ENCODE results near the gene TFAP2B.
A peak's percentile ranks its signal among the peaks of the same experiment; 100 is the strongest.

The TFAP2B gene

DNA sequence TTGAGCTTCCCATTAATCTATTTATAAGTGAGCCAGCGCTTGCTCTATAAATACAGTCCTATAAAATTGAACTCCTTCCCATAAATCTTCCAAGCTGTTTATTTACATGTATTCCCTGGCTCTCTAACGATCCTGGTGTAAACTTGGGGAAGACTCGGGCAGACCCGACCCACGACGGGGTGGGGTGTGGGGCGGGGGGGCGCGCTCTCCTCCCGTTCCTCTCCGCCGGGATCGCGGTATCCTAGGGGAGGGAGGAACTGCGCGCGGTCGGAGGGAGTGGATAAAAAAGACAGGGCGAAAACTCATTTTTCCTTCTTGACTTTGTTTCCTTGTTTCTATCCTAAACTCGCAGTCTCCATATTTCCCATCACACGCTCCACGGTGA, 31.1 kb downstream of the TFAP2B start:
- TF ChIP-seq, protein P1, sequence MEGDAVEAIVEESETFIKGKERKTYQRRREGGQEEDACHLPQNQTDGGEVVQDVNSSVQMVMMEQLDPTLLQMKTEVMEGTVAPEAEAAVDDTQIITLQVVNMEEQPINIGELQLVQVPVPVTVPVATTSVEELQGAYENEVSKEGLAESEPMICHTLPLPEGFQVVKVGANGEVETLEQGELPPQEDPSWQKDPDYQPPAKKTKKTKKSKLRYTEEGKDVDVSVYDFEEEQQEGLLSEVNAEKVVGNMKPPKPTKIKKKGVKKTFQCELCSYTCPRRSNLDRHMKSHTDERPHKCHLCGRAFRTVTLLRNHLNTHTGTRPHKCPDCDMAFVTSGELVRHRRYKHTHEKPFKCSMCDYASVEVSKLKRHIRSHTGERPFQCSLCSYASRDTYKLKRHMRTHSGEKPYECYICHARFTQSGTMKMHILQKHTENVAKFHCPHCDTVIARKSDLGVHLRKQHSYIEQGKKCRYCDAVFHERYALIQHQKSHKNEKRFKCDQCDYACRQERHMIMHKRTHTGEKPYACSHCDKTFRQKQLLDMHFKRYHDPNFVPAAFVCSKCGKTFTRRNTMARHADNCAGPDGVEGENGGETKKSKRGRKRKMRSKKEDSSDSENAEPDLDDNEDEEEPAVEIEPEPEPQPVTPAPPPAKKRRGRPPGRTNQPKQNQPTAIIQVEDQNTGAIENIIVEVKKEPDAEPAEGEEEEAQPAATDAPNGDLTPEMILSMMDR (IDR thresholded peaks at IDR 0.05; ENCODE audit: low read depth, low read length, missing control alignments), result no peak
- Histone ChIP-seq H3K4me3 (ENCODE audit: low read depth, low read length) (peak overlapping the region; percentile 43), H3K27ac (no peak overlapping the region), H3K36me3 (replicated peaks) (no peaks in the 10 kb centered on the region), H3K27me3 (replicated peaks) (peaks cover 19% of the 10 kb centered on the region)
- DNase-seq, result no peak
- in situ Hi-C loops (cut with HindIII; ENCODE audit: low pct_ligation_motif_present, low sequenced_read_pairs), result no loop called here

DNA sequence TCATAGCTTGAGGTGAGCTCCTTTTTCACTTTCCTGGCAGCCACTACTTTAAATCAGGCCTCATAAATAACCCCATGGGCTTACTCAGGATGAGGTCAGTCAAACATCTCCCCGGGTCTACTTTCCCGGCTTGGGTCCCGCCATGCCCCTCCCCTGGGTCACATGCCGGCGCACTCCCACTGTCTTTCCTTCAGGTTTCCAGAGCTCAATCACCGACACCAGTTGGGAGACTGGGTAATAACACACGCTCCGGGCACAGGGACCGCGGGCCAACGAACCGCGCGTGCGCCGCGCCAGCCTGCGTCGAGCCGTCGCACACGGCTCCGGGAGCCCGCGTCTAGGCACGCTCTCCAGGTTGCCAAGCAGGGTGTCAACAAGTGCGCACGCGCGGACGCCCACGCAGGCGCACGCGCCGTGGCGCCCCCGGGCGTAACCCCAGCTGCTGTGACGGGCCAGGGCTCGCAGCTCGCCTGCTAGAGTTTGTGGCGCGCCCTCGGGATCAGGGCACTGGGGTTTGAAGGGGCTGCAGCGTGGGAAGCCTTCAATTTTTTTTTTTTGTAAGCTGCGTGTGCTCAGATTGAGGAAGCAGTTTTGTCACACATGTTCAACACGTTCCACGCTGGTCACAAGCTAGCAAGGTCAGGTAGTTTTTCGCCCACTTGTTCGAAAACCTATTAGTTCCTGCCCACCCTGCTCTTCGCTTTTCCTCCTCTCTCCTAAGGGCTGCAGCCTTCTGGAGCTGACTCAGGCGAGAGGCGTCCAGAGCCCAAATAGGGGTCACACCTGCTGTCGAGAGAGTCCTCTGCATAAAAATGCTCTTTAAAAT, 31.8 kb downstream of the TFAP2B start:
- Histone ChIP-seq H3K4me3 (ENCODE audit: low read depth, low read length) (peak overlapping the region; percentile 43), H3K27me3 (replicated peaks) (peaks cover 19% of the 10 kb centered on the region), H3K36me3 (replicated peaks) (no peaks in the 10 kb centered on the region), H3K27ac (no peak overlapping the region)
- peak; percentile 18 for DNase-seq
- TF ChIP-seq, protein P1 (IDR thresholded peaks at IDR 0.05; ENCODE audit: low read depth, low read length, missing control alignments), result no peak
- in situ Hi-C loops (cut with HindIII; ENCODE audit: low pct_ligation_motif_present, low sequenced_read_pairs), result no loop called here

GRCh38 chr6:50851049-50851845, 32.6 kb downstream of the TFAP2B start:
- in situ Hi-C loops (cut with HindIII; ENCODE audit: low pct_ligation_motif_present, low sequenced_read_pairs), result no loop called here
- H3K4me3 ChIP-seq (ENCODE audit: low read depth, low read length), result no peak overlapping the region
- no peak overlapping the region for H3K27ac ChIP-seq
- DNase-seq, result no peak
- H3K36me3 ChIP-seq (replicated peaks), result no peaks in the 10 kb centered on the region
- peaks cover 19% of the 10 kb centered on the region for H3K27me3 ChIP-seq (replicated peaks)
- TF ChIP-seq, protein P1 (IDR thresholded peaks at IDR 0.05; ENCODE audit: low read depth, low read length, missing control alignments), result no peak

DNA sequence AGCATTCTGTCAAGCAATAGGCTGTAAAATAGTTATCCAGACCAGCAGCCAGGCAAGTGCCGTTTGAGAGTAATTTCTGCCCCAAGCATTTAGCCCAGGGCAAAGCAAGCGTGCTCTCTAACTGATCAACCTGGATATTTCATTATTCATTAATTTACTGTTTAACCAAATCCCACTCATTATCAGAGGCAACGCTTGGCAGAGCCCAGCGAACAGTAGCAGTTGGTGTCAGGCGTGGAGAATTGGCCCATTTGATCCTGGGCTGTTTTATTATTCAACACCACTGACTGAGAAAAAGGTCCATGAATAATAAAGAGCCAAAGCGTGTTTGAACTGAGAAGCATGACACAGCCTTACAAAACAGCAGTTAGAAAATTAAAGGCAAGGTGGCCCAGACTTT, 35.3 kb downstream of the TFAP2B start:
- H3K27ac ChIP-seq, result no peak overlapping the region
- peaks cover 14% of the 10 kb centered on the region for H3K27me3 ChIP-seq (replicated peaks)
- no peak overlapping the region for H3K4me3 ChIP-seq (ENCODE audit: low read depth, low read length)
- no peaks in the 10 kb centered on the region for H3K36me3 ChIP-seq (replicated peaks)
- TF ChIP-seq, protein P1 (IDR thresholded peaks at IDR 0.05; ENCODE audit: low read depth, low read length, missing control alignments), result no peak
- DNase-seq, result no peak
- in situ Hi-C loops (cut with HindIII; ENCODE audit: low pct_ligation_motif_present, low sequenced_read_pairs), result no loop called here

- in situ Hi-C loops (cut with HindIII; ENCODE audit: low pct_ligation_motif_present, low sequenced_read_pairs), result no loop called here
- DNase-seq, result no peak
- TF ChIP-seq, protein P1 (IDR thresholded peaks at IDR 0.05; ENCODE audit: low read depth, low read length, missing control alignments), result no peak
- no peak overlapping the region for H3K27ac ChIP-seq
- H3K4me3 ChIP-seq (ENCODE audit: low read depth, low read length), result no peak overlapping the region
- no peaks in the 10 kb centered on the region for H3K36me3 ChIP-seq (replicated peaks)
- no peaks in the 10 kb centered on the region for H3K27me3 ChIP-seq (replicated peaks)
Measured at GRCh38 chr6:50861692-50862091, 43.0 kb downstream of the TFAP2B start.
